Left ventricle myocardium inferior (tissue), 1 donor: Measurements from ENCODE around the gene PRR33. TPM values are rescaled to one million over a fixed set of nuclear protein-coding genes. Genes with fewer than 3 reads are reported as not detected.

Source experiments
- DNase-seq: peaks from one replicate; pipeline ENCODE4 v3.0.0-alpha.2; 2020
- H3K27ac ChIP-seq: fragments of 200-600 bp; replicated peaks from 2 replicates; pipeline ENCODE4 v1.8.0; 2021
- H3K27me3 ChIP-seq: fragments of 200-600 bp; 2 replicates; pipeline ENCODE4 v1.8.0; 2021; ENCODE audit warnings: low read depth
- H3K36me3 ChIP-seq: fragments of 200-600 bp; 2 replicates; pipeline ENCODE4 v1.8.0; 2021
- H3K4me1 ChIP-seq: fragments of 200-600 bp; 2 replicates; pipeline ENCODE4 v1.8.0; 2021
- H3K4me3 ChIP-seq: fragments of 200-600 bp; 2 replicates; pipeline ENCODE4 v1.8.0; 2021; ENCODE audit warnings: mild to moderate bottlenecking, moderate library complexity
- H3K9me3 ChIP-seq: fragments of 200-600 bp; replicated peaks from 2 replicates; pipeline ENCODE4 v1.8.0; 2021
- CTCF ChIP-seq: fragments of 200-600 bp; IDR thresholded peaks from 2 replicates; pipeline ENCODE4 v1.8.0; 2021; ENCODE audit warnings: antibody characterized with exemption, mild to moderate bottlenecking, borderline replicate concordance
- intact Hi-C: fragments of 100-400 bp; cut with micrococcal nuclease; formaldehyde crosslinking; loops from one replicate; pipeline ENCODE4 v1.11.0; 2022
- total RNA-seq: library from RNA; stranded (reverse); fragmentation: NEBNext Ultra II Directional; extraction: Animal tissue kit (Norgen Biotek cat#: 25700); gene quantifications from one replicate; pipeline ENCODE4 v1.2.1, GENCODE V29; 2021
- donor health status: DM: no; HTN: yes; CAD: no; lungs with severe emphysema.

PRR33 gene
- total RNA-seq, 1 donor from 2014 or later, result 2.4 TPM

- Histone ChIP-seq H3K9me3 (no peaks in the 10 kb centered on the region), H3K4me1 (peaks cover 61% of the 10 kb centered on the region), H3K36me3 (no peaks in the 10 kb centered on the region), H3K27ac (peak overlapping the region; percentile 73), H3K4me3 (peak overlapping the region; percentile 50), H3K27me3 (peaks cover 31% of the 10 kb centered on the region)
- intact Hi-C loops, result no loop called here
- TF ChIP-seq CTCF, result no peak
- peak; percentile 28 for DNase-seq
These were observed 18.5 kb downstream of the PRR33 start for GRCh38 chr11:1873048-1873812.

GRCh38 chr11:1872267-1872985 lies 19.3 kb downstream of the PRR33 start:
- peaks cover 37% of the 10 kb centered on the region for H3K27me3 ChIP-seq
- H3K4me3 ChIP-seq, result peak overlapping the region; percentile 50
- TF ChIP-seq CTCF, result no peak
- DNase-seq, result peak; percentile 20
- intact Hi-C loops, result no loop called here
- H3K27ac ChIP-seq, result peak overlapping the region; percentile 73
- H3K9me3 ChIP-seq, result no peaks in the 10 kb centered on the region
- H3K4me1 ChIP-seq, result peaks cover 61% of the 10 kb centered on the region
- no peaks in the 10 kb centered on the region for H3K36me3 ChIP-seq

GRCh38 chr11:1871531-1871930 lies 20.2 kb downstream of the PRR33 start:
- H3K27me3 ChIP-seq, result peaks cover 37% of the 10 kb centered on the region
- intact Hi-C loops, result no loop called here
- peaks cover 59% of the 10 kb centered on the region for H3K4me1 ChIP-seq
- DNase-seq, result peak; percentile 10
- no peaks in the 10 kb centered on the region for H3K36me3 ChIP-seq
- no peak for TF ChIP-seq CTCF
- peak overlapping the region; percentile 64 for H3K4me3 ChIP-seq
- H3K27ac ChIP-seq, result peak overlapping the region; percentile 89
- H3K9me3 ChIP-seq, result no peaks in the 10 kb centered on the region

GRCh38 chr11:1870721-1871466 lies 20.8 kb downstream of the PRR33 start:
- Histone ChIP-seq H3K27me3 (peaks cover 37% of the 10 kb centered on the region), H3K27ac (peak overlapping the region; percentile 89), H3K36me3 (no peaks in the 10 kb centered on the region), H3K4me3 (peak overlapping the region; percentile 64), H3K9me3 (no peaks in the 10 kb centered on the region), H3K4me1 (peaks cover 58% of the 10 kb centered on the region)
- no peak for TF ChIP-seq CTCF
- intact Hi-C loops, result no loop called here
- DNase-seq, result peak; percentile 49

GRCh38 chr11:1870326-1870696 lies 21.4 kb downstream of the PRR33 start:
- peak overlapping the region; percentile 89 for H3K27ac ChIP-seq
- H3K27me3 ChIP-seq, result peaks cover 37% of the 10 kb centered on the region
- H3K9me3 ChIP-seq, result no peaks in the 10 kb centered on the region
- H3K4me3 ChIP-seq, result peak overlapping the region; percentile 64
- H3K4me1 ChIP-seq, result peaks cover 56% of the 10 kb centered on the region
- peak; percentile 19 for DNase-seq
- intact Hi-C loops, result no loop called here
- no peak for TF ChIP-seq CTCF
- H3K36me3 ChIP-seq, result no peaks in the 10 kb centered on the region
